ENCODE results near the gene CPD.
"Not testable (repeated sequence)": the region's sequence is repeated elsewhere in the genome, so short reads cannot be mapped to it uniquely, and the experiment has no call there.

The CPD gene

DNA sequence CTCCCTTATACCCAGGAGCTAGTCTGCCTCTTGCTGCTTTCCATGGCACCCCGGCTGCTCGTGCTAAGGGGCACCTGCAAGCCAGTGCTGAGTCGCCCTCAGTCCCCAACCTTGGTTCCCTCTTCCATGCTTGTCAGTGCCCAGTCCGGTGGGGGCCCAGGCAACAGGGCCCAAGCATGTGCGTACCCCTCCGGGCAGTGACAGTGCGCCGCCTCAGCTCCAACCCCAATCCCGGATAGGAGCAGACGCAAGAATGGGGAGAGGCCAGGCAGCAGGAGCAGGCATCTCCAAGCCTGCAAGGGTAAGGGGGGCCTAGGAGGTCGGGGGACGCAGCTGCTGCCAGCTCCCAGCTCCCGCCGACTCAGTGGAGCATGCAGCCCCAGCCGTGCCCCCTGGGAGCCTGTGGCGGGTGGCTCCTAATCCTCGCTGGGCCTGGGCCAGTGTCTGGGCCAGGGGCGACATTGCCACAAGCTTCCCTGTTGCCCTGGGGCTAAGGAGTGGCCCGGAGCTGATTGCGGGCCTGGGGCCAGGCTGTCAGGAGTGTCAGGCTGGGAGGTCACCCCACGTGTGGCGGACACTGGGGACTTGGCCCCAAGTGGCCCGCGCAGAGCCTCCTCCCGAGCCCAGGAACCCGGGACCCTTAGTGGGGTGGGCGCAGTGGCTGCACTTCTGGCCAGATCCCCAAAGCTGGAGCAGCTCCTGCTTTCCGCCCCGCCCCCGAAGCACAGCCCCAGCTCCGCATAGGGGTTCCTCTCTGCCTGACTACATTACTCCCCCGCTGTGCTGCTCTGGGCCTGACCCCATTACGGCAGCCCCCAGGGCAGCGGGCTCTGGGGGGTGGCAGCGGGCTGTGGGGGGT, 9.8 kb downstream of the CPD start:
- DNase-seq (ENCODE audit: low read depth), result no peak

DNA sequence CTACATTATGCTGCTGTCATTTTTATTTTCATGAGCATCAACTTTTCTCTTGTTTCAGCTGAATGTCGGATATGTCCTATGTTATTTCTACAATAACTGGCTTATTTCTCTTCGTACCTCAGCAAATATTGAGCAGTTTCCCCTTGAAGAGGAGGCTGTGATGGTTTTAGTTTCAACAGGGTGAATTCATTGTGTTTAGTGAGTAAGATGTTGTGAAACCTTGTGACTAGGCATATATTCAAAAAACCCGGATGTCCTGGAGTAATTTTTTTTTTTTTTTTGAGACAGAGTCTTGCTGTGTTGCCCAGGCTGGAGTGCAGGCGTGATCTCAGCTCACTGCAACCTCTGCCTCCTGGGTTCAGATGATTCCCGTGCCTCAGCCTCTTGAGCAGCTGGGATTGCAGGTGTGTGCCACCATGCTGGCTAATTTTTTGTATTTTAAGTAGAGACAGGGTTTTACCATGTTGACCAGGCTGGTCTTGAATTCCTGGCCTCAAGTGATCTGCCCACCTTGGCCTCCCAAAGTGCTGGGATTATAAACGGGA, 11.1 kb downstream of the CPD start:
- DNase-seq (ENCODE audit: low read depth), result no peak

DNA sequence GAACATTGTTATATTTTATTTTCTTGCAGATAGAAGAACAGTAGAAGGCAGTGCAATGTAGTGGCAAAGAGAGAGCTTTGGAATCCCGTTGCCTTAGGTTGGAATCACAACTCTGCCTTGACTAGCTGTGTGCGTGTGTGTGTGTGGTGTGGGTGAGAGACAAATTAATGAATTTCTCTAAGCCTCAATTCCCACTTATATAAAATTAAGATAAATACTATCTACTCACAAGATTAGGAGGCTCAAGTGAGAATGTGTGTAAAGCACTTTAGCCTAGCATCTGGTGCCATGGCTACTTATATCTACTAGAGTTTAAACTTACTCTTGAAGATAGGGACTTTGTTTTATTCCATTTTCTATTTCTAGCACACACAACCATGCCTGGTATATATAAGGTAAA, 12.8 kb downstream of the CPD start:
- DNase-seq (ENCODE audit: low read depth), result no peak

DNA sequence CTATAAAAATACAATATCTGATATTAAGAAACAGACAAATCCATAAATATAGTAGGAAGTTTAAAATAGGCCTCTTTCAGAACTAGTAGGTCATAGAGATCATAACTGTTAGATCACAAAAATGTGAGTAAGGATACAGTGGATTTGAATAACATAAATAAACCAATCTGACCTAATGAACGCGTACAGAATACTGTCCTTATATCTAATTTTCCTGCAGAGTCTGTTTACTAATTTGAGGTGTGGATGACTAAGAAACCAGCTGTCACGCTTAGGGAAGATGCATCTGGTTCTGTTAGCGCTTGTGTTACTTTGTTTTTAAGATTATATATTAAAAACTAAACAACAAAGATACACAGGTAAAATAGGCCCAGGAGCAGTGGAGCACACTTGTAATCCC, 14.8 kb downstream of the CPD start:
- no peak for DNase-seq (ENCODE audit: low read depth)

DNA sequence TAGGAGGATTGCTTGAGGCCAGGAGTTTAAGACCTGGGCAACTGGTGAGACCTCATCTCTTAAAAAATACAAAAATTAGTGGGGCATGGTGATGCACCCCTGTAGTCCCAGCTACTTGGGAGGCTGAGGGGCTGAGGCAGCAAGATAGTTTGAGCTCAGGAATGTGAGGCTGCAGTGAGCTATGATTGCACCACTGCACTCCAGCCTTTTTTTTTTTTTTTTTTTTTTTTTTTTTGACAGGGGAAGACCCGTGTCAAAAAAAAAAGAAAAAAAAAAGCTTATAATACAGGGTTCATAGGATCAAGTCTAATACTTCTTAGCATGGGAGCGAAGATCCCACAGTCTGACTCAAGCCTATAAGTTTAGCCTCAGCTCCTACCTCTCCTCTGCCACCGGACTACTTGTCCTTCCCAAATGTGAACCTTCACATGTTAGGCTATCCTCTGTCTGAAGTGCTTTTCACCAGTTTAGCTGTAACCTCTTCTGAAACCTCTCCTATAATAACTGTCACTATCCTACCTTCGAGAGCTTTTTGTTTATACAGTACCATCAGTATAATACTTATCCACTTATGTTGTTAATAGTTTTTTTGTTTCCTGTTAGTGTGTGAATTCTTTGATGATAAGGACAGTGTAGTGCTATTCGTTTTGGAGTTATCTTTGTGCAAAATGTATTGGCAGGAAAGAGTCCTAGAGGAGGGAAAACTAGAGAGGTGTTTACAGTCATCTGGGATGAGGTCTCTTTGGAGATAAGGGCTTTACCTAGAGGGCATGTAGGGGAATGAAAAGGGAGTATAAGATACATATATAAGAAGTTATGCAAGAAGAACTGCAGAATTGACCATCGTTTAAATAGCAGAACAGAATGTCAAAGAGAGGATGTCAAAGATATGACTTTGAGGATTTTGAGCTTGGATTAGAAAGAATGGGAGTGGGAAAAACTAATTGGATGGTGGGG, 15.5 kb downstream of the CPD start:
- DNase-seq (ENCODE audit: low read depth), result no peak

DNA sequence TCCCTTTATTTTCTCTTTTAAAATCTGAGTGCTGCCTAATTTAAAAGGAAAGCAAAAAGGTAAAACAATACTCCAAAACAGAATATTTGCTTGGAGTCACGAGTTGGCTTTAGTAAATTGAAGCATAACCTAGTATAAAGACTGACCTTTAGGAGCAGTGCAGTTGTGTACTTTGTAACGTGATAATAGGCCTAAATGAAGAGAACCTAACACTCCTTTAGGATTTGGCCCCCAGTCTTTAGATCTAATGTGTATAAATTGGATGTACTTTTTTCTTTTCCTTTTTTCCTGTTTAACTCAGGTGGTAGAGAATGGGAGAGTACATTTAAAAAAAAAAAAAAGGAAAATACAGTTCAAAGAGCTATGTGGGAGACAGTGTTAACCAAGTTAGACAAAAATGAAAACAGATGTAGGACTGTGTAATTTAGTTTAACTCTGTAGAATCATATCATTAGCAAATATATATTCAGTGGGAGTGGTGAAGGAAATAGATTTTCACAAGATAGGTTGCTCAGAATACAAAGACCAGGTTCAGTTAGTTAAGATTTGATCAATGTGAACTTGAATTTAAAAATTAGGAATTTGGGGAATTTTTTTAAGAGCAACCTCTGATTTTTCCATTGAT, 16.8 kb downstream of the CPD start:
- DNase-seq (ENCODE audit: low read depth), result no peak

DNA sequence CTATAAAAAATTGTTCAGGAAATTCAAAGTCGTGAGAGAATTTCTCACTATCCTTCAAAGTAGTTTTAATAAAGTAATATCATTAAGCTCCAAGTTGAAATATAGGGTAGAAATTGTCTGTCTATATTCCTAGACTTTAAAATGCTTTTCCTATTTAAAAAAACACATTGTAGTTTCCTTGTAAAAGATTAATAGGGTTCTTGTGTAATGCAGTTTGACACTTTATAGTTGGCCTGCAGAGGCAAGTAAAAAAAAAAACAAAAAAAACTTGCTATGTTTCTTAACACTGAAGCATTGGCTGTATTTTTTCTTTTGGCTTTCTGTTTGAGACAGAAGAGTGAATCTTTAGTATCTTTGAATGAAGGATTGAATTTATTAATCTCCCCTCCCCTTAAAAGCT, 17.4 kb downstream of the CPD start:
- no peak for DNase-seq (ENCODE audit: low read depth)

DNA sequence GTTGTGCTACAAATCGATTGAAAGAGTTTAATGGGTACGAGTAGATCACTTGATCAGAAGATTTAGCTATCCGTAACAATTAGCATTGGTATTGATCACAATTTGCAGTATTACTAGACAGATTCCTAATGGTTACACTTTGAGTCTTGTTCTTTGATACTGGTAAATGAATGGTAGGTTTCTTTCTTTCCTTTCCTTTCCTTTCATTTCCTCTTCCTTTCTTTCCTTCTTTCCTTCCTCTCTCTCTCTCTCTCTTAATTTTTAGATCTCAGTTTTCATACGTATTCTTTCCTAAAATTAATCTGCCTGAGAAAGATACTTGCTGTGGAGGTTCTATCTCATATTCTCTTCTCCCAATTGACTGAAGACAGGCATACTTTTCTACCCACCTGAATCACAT, 17.9 kb downstream of the CPD start:
- DNase-seq (ENCODE audit: low read depth), result no peak

DNA sequence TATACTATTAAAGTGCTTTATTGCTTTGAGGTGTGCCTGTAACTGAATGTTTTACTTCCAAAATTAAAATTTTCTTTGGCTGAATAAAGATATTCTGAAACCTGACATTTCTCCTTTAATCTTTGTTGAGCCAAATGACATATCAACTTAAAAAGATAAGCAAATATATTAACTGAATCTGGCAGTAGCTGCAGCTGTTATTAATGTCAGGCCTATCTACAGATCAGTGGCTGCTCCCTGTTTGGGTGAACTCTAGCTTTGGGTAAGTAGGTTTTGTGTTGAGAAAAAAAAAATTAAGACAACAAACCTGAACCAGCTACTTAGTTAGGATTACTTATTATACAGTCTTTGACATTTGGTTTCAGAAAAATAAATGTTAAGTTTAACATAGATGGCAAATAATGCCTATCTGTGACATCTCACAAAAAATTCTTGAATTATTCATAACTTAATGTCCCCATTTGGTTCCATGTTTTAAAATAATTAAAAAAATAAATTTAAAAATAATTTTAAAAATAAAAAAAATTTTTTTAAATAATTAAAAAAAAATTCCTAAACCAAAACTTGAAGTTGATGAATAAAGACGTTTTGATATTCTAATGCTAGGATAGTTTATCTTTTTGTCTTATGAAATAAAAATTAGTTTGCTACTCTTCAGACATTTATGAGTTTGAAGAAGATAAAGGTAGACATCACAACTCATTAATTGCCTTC, 19.8 kb downstream of the CPD start:
- DNase-seq (ENCODE audit: low read depth), result no peak

DNA sequence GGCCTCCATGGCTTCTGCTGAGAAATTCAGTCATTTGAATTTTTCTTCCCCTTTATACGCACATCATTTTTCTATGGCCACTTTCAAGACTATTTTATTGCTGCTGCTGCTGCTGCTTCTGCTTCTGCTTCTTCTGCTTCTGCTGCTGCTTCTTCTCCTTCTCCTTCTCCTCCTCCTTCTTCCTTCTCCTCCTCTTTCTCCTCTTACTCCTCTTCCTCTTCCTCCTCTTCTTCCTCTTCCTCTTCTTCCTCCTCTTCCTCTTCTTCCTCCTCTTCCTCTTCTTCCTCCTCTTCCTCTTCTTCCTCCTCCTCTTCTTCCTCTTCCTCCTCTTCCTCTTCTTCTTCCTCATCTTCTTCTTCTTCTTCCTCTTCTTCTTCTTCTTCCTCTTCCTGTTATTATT, 22.4 kb downstream of the CPD start:
- DNase-seq (ENCODE audit: low read depth), result no peak

DNA sequence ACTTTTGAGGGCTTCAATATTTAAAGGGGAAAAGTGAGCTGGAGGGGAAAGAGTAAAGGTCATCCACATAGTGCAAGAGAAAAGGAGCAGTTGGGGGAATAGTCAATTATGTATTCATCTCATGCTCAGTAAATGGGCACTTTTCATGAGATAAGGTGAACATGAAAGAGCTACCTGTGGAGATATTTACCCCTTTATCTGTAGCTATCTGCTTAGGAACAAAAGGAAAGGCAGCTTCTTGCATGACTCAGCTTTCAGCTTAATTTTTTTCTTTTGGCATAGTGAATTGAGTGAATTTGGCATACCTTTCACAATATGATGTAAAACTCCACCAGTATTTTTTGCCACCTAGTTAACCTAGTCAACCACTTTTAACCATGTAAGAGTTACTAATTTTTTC, 26.4 kb downstream of the CPD start:
- no peak for DNase-seq (ENCODE audit: low read depth)

DNA sequence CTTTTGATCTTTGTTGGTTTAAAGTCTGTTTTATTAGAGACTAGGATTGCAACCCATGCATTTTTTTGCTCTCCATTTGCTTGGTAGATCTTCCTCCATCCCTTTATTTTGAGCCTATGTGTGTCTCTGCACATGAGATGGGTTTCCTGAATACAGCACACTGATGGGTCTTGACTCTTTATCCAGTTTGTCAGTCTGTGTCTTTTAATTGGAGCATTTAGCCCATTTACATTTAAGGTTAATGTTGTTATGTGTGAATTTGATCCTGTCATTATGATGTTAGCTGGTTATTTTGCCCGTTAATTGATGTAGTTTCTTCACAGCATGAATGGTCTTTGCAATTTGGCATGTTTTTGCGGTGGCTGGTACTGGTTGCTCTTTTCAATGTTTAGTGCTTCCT, 31.9 kb downstream of the CPD start:
- DNase-seq (ENCODE audit: low read depth), result not testable (repeated sequence)

DNA sequence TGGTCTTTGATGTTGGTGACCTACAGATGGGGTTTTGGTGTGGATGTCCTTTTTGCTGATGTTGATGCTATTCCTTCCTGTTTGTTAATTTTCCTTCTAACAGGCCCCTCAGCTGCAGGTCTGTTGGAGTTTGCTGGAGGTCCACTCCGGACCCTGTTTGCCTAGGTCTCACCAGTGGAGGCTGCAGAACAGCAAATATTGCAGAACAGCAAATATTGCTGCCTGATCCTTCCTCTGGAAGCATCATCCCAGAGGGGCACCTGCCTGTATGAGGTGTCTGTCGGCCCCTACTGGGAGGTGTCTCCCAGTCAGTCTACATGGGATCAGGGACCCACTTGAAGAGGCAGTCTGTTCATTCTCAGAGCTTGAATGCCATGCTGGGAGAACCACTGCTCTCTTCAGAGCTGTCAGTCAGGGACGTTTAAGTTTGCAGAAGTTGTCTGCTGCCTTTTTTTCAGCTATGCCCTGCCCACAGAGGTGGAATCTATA, 33.3 kb downstream of the CPD start:
- DNase-seq (ENCODE audit: low read depth), result not testable (repeated sequence)

DNA sequence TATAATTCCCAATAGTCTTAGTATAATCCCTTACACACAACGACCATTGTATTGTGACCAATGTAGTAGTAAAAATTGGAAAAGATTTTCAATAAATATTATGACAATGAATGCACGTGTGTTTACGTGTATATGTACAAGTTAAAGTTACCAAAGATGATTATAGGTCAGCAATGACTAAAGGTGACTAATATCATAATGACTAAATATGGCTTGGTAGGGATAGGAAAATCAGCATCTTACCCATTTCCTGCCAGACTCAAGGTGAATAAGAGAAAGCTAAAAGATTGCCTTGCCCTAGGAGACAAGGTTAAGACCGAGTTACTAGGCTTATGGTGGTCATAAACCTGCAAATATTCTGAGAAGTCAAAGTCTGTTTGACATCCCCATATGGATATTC, 34.4 kb downstream of the CPD start:
- no peak for DNase-seq (ENCODE audit: low read depth)

DNA sequence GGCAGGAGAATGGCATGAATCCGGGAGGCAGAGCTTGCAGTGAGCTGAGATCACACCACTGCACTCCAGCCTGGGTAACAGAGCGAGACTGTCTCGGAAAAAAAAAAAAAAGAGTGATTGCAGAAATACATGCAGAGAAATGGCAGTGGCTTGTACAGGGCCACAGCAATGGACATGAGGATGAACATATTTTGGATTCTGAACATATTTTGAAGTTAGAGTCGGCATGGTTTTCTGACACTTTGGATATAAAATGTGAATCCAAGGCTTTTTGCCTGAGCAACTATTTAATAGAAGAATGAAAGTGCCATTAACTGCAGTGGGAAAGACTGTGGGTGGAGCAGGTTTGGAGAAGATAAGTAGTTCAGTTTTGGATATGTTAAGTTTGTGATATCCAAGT, 35.8 kb downstream of the CPD start:
- no peak for DNase-seq (ENCODE audit: low read depth)

DNA sequence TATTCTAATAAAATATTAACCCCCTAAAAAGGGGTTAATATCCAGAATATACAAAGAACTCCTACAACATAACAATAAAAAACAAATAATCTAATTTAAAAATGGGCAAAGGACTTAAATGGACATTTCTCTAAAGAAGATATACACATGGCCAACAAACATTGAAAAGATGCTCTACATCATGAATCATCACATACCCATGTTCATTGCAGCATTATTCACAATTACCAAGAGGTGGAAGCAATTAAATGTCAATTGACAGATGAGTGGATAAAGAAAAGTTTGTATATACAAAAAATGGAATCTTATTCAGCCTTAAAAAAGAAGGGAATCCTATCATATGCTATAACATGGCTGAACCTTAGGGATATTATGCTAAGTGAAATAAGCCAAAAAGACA, 36.8 kb downstream of the CPD start:
- DNase-seq (ENCODE audit: low read depth), result no peak

DNA sequence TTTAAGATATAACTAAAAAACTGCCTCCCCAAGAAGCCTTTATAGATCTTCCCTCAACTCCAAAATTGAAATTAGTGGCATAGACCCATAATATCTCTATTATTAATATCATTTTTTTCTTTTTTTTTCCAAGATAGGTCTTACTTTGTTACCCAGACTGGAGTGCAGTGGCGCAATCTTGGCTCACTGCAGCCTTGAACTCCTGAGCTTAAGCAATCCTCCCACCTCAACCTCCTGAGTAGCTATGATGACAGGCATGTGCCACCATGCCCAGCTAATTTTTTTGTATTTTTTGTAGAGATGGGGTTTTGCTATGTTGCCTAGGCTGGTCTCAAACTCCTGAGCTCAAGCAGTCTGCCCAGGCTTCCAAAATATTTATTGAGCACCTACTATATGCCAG, 39.3 kb downstream of the CPD start:
- DNase-seq (ENCODE audit: low read depth), result not testable (repeated sequence)

DNA sequence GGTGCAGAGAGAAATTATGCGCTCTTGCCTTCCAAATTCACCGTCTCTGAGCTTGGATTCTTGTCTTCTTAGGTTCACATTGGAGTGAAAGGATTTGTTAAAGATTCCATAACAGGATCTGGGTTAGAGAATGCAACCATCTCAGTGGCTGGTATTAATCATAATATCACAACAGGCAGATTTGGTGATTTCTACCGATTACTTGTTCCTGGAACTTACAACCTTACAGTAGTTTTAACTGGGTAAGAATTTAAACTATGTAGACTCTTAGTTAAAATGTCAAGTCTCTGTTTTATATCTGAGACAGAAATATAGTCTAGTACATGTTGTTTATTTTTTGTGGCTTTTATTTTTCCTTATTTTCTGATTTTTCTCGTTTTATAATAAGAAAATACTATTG, 42.9 kb downstream of the CPD start:
- DNase-seq (ENCODE audit: low read depth), result no peak

DNA sequence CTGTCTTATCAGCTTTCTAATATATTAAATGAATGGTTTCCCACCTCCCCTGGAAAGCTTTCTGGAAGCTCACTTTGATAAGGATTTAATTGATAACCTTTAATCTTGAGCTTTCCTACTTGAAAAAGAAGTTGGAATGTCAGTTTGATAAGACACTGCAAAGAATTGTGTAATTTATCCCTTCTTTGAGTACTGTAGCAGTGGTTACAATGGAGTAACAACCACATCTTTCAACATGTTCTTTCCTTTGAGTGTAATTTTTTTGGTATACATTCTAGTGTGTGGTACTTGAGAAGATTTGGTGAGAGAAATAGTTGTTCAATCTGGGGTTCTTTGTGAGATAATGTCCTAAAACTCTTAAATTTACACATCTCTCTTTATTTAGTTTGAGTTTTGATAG, 43.4 kb downstream of the CPD start:
- no peak for DNase-seq (ENCODE audit: low read depth)

DNA sequence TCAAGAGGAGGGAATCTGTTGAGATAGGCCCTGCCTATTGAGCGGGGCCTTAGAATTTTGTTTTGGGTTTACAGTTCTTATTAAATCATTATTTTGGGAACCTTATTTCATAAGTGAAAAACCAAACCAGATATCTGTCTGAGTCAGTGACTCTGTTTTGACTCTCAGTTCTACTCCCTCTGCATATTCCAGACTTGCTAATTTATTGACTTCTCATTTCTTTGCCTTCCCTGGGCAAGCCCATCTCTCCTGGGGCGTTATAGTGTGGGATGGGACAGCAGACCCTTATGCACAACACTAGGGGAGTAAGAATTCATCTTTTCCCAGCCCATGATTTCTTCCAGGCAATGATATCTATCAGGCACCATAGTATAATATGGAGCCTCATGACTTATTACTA, 45.7 kb downstream of the CPD start:
- no peak for DNase-seq (ENCODE audit: low read depth)

DNA sequence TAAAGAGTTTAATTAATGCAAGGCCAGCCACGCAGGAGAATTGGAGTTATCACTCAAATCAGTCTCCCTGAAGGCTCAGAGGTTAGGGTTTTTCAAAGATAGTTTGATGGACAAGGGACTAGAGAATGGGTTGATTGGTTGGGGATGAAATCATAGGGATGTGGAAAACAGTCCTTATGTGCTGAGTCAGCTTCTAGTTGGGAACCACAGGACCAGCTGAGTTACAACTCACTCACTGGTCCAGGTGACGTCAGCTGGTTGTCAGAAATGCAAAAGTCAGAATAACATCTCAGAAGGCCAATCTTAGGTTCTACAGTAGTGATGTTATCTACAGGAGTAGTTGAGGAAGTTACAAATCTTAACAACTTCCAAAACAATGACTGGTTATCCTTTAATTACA, 47.6 kb downstream of the CPD start:
- DNase-seq (ENCODE audit: low read depth), result no peak

DNA sequence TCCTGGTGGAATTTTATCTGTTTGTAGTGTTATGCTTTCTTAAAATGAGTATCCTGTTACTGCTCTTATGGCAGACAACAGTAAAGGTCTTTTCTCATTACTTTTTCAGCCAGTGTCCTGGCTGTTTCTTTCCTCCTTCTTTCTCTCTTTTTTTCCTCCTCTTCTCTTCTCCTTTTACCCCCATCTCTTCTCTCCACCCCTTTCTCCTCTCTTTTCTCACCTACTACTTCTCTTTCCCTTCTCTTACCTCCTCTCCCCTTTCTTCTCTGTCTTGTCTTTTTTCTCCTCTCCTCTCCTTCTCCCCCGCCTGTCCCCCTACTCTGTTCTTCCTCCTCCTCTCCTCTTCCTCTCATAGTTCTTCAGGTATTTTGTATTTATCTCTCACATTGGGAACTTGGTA, 48.9 kb downstream of the CPD start:
- DNase-seq (ENCODE audit: low read depth), result no peak

Data from CMK (cell line).